ENCODE results near the gene TOX3.

GRCh38 chr16:52497067-52497816 lies 49.7 kb downstream of the TOX3 start:
- TF ChIP-seq EZH2 (IDR thresholded peaks at IDR 0.05) = no peak
- no peak for TF ChIP-seq POLR2AphosphoS5 (IDR thresholded peaks at IDR 0.05; ENCODE audit: borderline replicate concordance, low read depth, low read length)

Measured in SK-N-MC (cell line).